SK-N-SH (cell line): ENCODE data around the gene IGLON5. TPM values are rescaled to one million over a fixed set of nuclear protein-coding genes. Genes with fewer than 3 reads are reported as not detected.

Experiments used
- CTCF ChIA-PET: fragments of 300-600, 350-600 bp; formaldehyde crosslinking; extraction: SDS; loops from one replicate; lab custom pipeline; 2021; lab: Yijun Ruan, JAX
- POLR2A ChIA-PET: fragments of 350-600 bp; sonication (Branson Sonifier 250); formaldehyde crosslinking; extraction: SDS; loops from one replicate; lab custom pipeline; 2020; ENCODE audit warnings: antibody characterized with exemption, inconsistent platforms; lab: Yijun Ruan, JAX
- DNase-seq: peaks from one replicate; pipeline ENCODE4 v3.0.0; 2012
- H2AFZ ChIP-seq: fragments of 200-600 bp; sonication (generic); 2 replicates; pipeline ENCODE4 v1.8.1; 2016; ENCODE audit warnings: antibody characterized with exemption, mild to moderate bottlenecking, low read depth
- H3F3A ChIP-seq: fragments of 200-600 bp; sonication (generic); replicated peaks from 2 replicates; pipeline ENCODE3; 2016; ENCODE audit warnings: antibody characterized with exemption, mild to moderate bottlenecking; ENCODE audit not compliant: insufficient read depth
- H3K27ac ChIP-seq, 2 experiments: fragments of 200-500 bp in 1 of 2; fragments of 200-600 bp in 1 of 2; sonication (Bioruptor generic) in 1 of 2; sonication (generic), shearing (Covaris generic) in 1 of 2; 2 replicates each; pipeline versions ENCODE4 v1.5.1 to v1.6.1; 2014 to 2016; ENCODE audit warnings: low read depth in 2 of 2, inconsistent platforms in 1 of 2, low read length in 1 of 2, mild to moderate bottlenecking in 1 of 2, mixed read lengths in 1 of 2
- H3K27me3 ChIP-seq: fragments of 200-600 bp; sonication (generic), shearing (Covaris generic); 2 replicates; pipeline ENCODE4 v1.6.1; 2016; ENCODE audit warnings: mixed run types; ENCODE audit not compliant: insufficient read depth
- H3K36me3 ChIP-seq, 2 experiments: fragments of 200-500 bp in 1 of 2; fragments of 200-600 bp in 1 of 2; sonication (Bioruptor generic) in 1 of 2; sonication (generic) in 1 of 2; replicated peaks in 1 of 2; 2 replicates each; pipeline versions ENCODE3 to v1.5.1; 2014 to 2016; ENCODE audit warnings: low read length in 1 of 2, mild to moderate bottlenecking in 1 of 2; ENCODE audit not compliant: insufficient read depth in 2 of 2, control insufficient read depth in 1 of 2
- H3K4me1 ChIP-seq, 2 experiments: fragments of 200-500 bp in 1 of 2; fragments of 200-600 bp in 1 of 2; sonication (Bioruptor generic) in 1 of 2; sonication (generic), shearing (Covaris generic) in 1 of 2; 2 replicates each; pipeline versions ENCODE4 v1.5.1 to v1.6.1; 2014 to 2016; ENCODE audit warnings: low read depth in 1 of 2, low read length in 1 of 2, mixed run types in 1 of 2; ENCODE audit not compliant: insufficient read depth in 2 of 2, control insufficient read depth in 1 of 2
- H3K4me2 ChIP-seq: fragments of 200-600 bp; sonication (generic), shearing (Covaris generic); 2 replicates; pipeline ENCODE4 v1.6.1; 2017; ENCODE audit warnings: mixed run types
- H3K4me3 ChIP-seq, 2 experiments: fragments of 200-500 bp in 1 of 2; fragments of 200-600 bp in 1 of 2; sonication (Bioruptor generic) in 1 of 2; sonication (generic), shearing (Covaris generic) in 1 of 2; 2 replicates each; pipeline versions ENCODE4 v1.5.1 to v1.8.1; 2014 to 2016; ENCODE audit warnings: low read depth in 2 of 2, inconsistent platforms in 1 of 2, low read length in 1 of 2, mild to moderate bottlenecking in 1 of 2, mixed read lengths in 1 of 2, moderate library complexity in 1 of 2
- H3K79me2 ChIP-seq: fragments of 200-600 bp; sonication (generic); 2 replicates; pipeline ENCODE4 v1.8.1; 2017; ENCODE audit warnings: mild to moderate bottlenecking; ENCODE audit not compliant: insufficient read depth
- H3K9ac ChIP-seq: fragments of 200-600 bp; sonication (generic); 2 replicates; pipeline ENCODE4 v1.6.1; 2017; ENCODE audit warnings: mixed run types
- H3K9me2 ChIP-seq: fragments of 200-600 bp; sonication (generic); 2 replicates; pipeline ENCODE4 v1.6.1; 2017; ENCODE audit warnings: mixed run types
- H3K9me3 ChIP-seq: fragments of 200-600 bp; sonication (generic); 2 replicates; pipeline ENCODE4 v1.6.1; 2017; ENCODE audit warnings: mixed run types, mild to moderate bottlenecking, moderate library complexity
- H4K20me1 ChIP-seq: fragments of 200-600 bp; sonication (generic); 2 replicates; pipeline ENCODE4 v1.6.1; 2017; ENCODE audit warnings: mild to moderate bottlenecking, mixed run types; ENCODE audit not compliant: insufficient read depth
- CHD2 ChIP-seq: fragments of 150-350 bp; IDR thresholded peaks from 2 replicates; pipeline ENCODE4 v1.6.1; 2018; ENCODE audit warnings: low read length; ENCODE audit not compliant: partially characterized antibody
- CTCF ChIP-seq: fragments of 200-600 bp; sonication (generic); IDR thresholded peaks from 2 replicates; pipeline ENCODE4 v1.6.1; 2017; ENCODE audit warnings: antibody characterized with exemption, mild to moderate bottlenecking, moderate library complexity
- ELF1 ChIP-seq: IDR thresholded peaks from 2 replicates; pipeline ENCODE4 v1.4.0; 2012
- EP300 ChIP-seq, 2 experiments: IDR thresholded peaks; 2 replicates each; pipeline versions ENCODE4 v1.4.0 to v1.6.1; 2012; ENCODE audit warnings: borderline replicate concordance in 1 of 2, low read depth in 1 of 2, low read length in 1 of 2
- GABPA ChIP-seq: IDR thresholded peaks from 2 replicates; pipeline ENCODE4 v1.4.0; 2012; ENCODE audit warnings: low read depth, mild to moderate bottlenecking
- IRF3 ChIP-seq: fragments of 150-350 bp; IDR thresholded peaks from 2 replicates; pipeline ENCODE4 v1.6.1; 2016; ENCODE audit warnings: mild to moderate bottlenecking, low read depth, low read length
- JUND ChIP-seq: IDR thresholded peaks from 2 replicates; pipeline ENCODE4 v1.4.0; 2012
- NFIC ChIP-seq: IDR thresholded peaks from 2 replicates; pipeline ENCODE4 v1.4.0; 2012; ENCODE audit warnings: borderline replicate concordance
- NRF1 ChIP-seq: IDR thresholded peaks from 2 replicates; pipeline ENCODE4 v1.6.1; 2012; ENCODE audit warnings: low read depth, mild to moderate bottlenecking, low read length
- PBX3 ChIP-seq: IDR thresholded peaks from 2 replicates; pipeline ENCODE4; 2012
- POLR2AphosphoS5 ChIP-seq: IDR thresholded peaks from 2 replicates; pipeline ENCODE4 v1.6.1; 2012; ENCODE audit warnings: low read depth, low read length
- RAD21 ChIP-seq: IDR thresholded peaks from 2 replicates; pipeline ENCODE4 v1.6.1; 2012; ENCODE audit warnings: mild to moderate bottlenecking, low read length
- REST ChIP-seq: IDR thresholded peaks from 2 replicates; pipeline ENCODE4 v1.6.1; 2012; ENCODE audit warnings: mild to moderate bottlenecking, low read depth, low read length, moderate library complexity
- RFX5 ChIP-seq: IDR thresholded peaks from 2 replicates; pipeline ENCODE4 v1.6.1; 2012; ENCODE audit warnings: mild to moderate bottlenecking, improper control_type of control experiment, low read length
- SIN3A ChIP-seq: IDR thresholded peaks from 2 replicates; pipeline ENCODE4 v1.6.1; 2012; ENCODE audit warnings: low read depth, mild to moderate bottlenecking, low read length, moderate library complexity, borderline replicate concordance
- TAF1 ChIP-seq: IDR thresholded peaks from 2 replicates; pipeline ENCODE4 v1.6.1; 2012; ENCODE audit warnings: low read depth, mild to moderate bottlenecking, low read length, moderate library complexity, borderline replicate concordance
- TCF12 ChIP-seq: IDR thresholded peaks from 2 replicates; pipeline ENCODE4 v1.4.0; 2012
- TEAD4 ChIP-seq: IDR thresholded peaks from 2 replicates; pipeline ENCODE4 v1.4.0; 2012; ENCODE audit warnings: mild to moderate bottlenecking, borderline replicate concordance; ENCODE audit not compliant: insufficient read depth
- USF1 ChIP-seq: IDR thresholded peaks from 2 replicates; pipeline ENCODE4 v1.4.0; 2012; ENCODE audit warnings: low read depth, borderline replicate concordance
- USF2 ChIP-seq: fragments of 150-350 bp; IDR thresholded peaks from 2 replicates; pipeline ENCODE4 v1.6.1; 2017; ENCODE audit warnings: antibody characterized with exemption, low read length, low read depth, borderline replicate concordance
- WGBS: methylation state at CpG from one replicate; pipeline ENCODE4 v1.1.6; 2017; ENCODE audit warnings: low lambda C conversion rate; 5-methylcytosine and 5-hydroxymethylcytosine counted together
- polyA plus RNA-seq, 3 experiments: library from polyadenylated mRNA; depleted of rRNA; stranded (reverse); fragments of >200 nt; gene quantifications; 2 replicates each; pipeline ENCODE4 v1.2.3, GENCODE V29; 2012

Gene IGLON5
- polyA plus RNA-seq, 1 of the 3 experiments (the other 2 are of a cell fraction): 0.36 TPM

GRCh38 chr19:51323481-51324166 is 12.2 kb downstream of the IGLON5 start:
- POLR2A ChIA-PET: no interaction called here
- 47% methylated on average over 25 of the region's 29 CpGs for WGBS
- no peak overlapping the region for H3K4me2 ChIP-seq
- TF ChIP-seq SIN3A: no peak
- no peak for TF ChIP-seq EP300 (IDR thresholded peaks at IDR 0.05; ENCODE audit: borderline replicate concordance in 1 of 2, low read depth in 1 of 2, low read length in 1 of 2)
- no peak for TF ChIP-seq USF2
- no peak for TF ChIP-seq GABPA
- TF ChIP-seq ELF1: no peak
- no peak for TF ChIP-seq JUND
- TF ChIP-seq USF1: no peak
- no peak for TF ChIP-seq REST
- no peak for TF ChIP-seq CHD2
- no peak for TF ChIP-seq TEAD4
- TF ChIP-seq RFX5: no peak
- no peak for TF ChIP-seq NFIC
- TF ChIP-seq TCF12: no peak
- no peak for TF ChIP-seq CTCF
- no peak for TF ChIP-seq IRF3
- TF ChIP-seq PBX3: no peak
- no peak for TF ChIP-seq POLR2AphosphoS5
- TF ChIP-seq NRF1: no peak
- no peak for TF ChIP-seq RAD21
- no peak for TF ChIP-seq TAF1
- no peaks in the 10 kb centered on the region for H4K20me1 ChIP-seq
- H3K9me2 ChIP-seq: no peaks in the 10 kb centered on the region
- H3K9ac ChIP-seq: no peak overlapping the region
- H3K9me3 ChIP-seq: no peaks in the 10 kb centered on the region
- peaks cover 0 to 17% of the 10 kb centered on the region in 2 experiments; a peak in 1 of 4 replicates for H3K4me1 ChIP-seq
- no peaks in the 10 kb centered on the region for H3K27me3 ChIP-seq
- H2AFZ ChIP-seq: no peak overlapping the region
- DNase-seq: no peak
- CTCF ChIA-PET: interaction anchor here (1.2 kb wide), 1 partner anchor 116 kb away, joined by 3 read pairs; no protein-coding TSS in a partner anchor
- no peak overlapping the region for H3K4me3 ChIP-seq
- no peaks in the 10 kb centered on the region for H3K79me2 ChIP-seq
- no peaks in the 10 kb centered on the region for H3K36me3 ChIP-seq
- no peak overlapping the region for H3K27ac ChIP-seq
- no peaks in the 10 kb centered on the region for H3F3A ChIP-seq
